Measurements from ENCODE around the gene KHDRBS2.

KHDRBS2 gene

GRCh38 chr6:62167736-62168135 lies 118.3 kb downstream of the KHDRBS2 start:
- H3K14ac ChIP-seq (ENCODE audit: low read length in 2 of 2): no peak overlapping the region
- WGBS: 86% methylated on average over 2 of the region's 4 CpGs
- no peak overlapping the region for H2BK5ac ChIP-seq (ENCODE audit: low read depth, low read length, poor library complexity, severe bottlenecking)
- H3K4me2 ChIP-seq (ENCODE audit: low read length, poor library complexity, severe bottlenecking): no peak overlapping the region
- no peaks in the 10 kb centered on the region for H3K79me1 ChIP-seq (replicated peaks; ENCODE audit: low read length, poor library complexity, severe bottlenecking)
- H2AFZ ChIP-seq (ENCODE audit: low read depth, low read length): no peak overlapping the region
- no peak overlapping the region for H3K4ac ChIP-seq (ENCODE audit: low read depth in 1 of 2, low read length in 2 of 2)
- no peak overlapping the region for H2AK5ac ChIP-seq (ENCODE audit: low read length, severe bottlenecking)
- H3K4me1 ChIP-seq (ENCODE audit: control insufficient read depth, insufficient read depth, low read depth, low read length): no peaks in the 10 kb centered on the region
- DNase-seq: no peak
- peaks cover 4% of the 10 kb centered on the region for H3K9me3 ChIP-seq (ENCODE audit: control insufficient read depth, low read length)
- no peak overlapping the region for H3K27ac ChIP-seq (ENCODE audit: low read length, poor library complexity, severe bottlenecking)
- H2BK120ac ChIP-seq (ENCODE audit: low read depth, low read length): no peak overlapping the region
- H3K23ac ChIP-seq (ENCODE audit: low read length in 2 of 2): no peak overlapping the region
- no peak overlapping the region for H3K9ac ChIP-seq (ENCODE audit: low read length)
- H3K4me3 ChIP-seq (ENCODE audit: insufficient read depth in 1 of 2, low read depth in 1 of 2, low read length in 2 of 2): no peak overlapping the region
- H3K36me3 ChIP-seq (ENCODE audit: control insufficient read depth in 1 of 2, insufficient read depth in 2 of 2, low read depth in 1 of 2, low read length in 2 of 2): no peaks in the 10 kb centered on the region
- no peak overlapping the region for H2BK15ac ChIP-seq (ENCODE audit: low read depth, poor library complexity, severe bottlenecking)
- H3K18ac ChIP-seq (ENCODE audit: low read depth in 1 of 2, low read length in 2 of 2): no peak overlapping the region
- H2BK12ac ChIP-seq (ENCODE audit: low read length in 2 of 2): no peak overlapping the region
- no peaks in the 10 kb centered on the region for H3K27me3 ChIP-seq (ENCODE audit: control insufficient read depth in 1 of 2, insufficient read depth in 1 of 2, low read length in 2 of 2)
- H4K91ac ChIP-seq (ENCODE audit: low read length): no peak overlapping the region
- H4K8ac ChIP-seq (ENCODE audit: low read length): no peak overlapping the region

GRCh38 chr6:62162858-62163257 lies 123.2 kb downstream of the KHDRBS2 start:
- no peak overlapping the region for H3K27ac ChIP-seq (ENCODE audit: low read length, poor library complexity, severe bottlenecking)
- H2BK15ac ChIP-seq (ENCODE audit: low read depth, poor library complexity, severe bottlenecking): no peak overlapping the region
- no peaks in the 10 kb centered on the region for H3K27me3 ChIP-seq (ENCODE audit: control insufficient read depth in 1 of 2, insufficient read depth in 1 of 2, low read length in 2 of 2)
- no peak overlapping the region for H2BK12ac ChIP-seq (ENCODE audit: low read length in 2 of 2)
- DNase-seq: no peak
- H4K8ac ChIP-seq (ENCODE audit: low read length): no peak overlapping the region
- H3K14ac ChIP-seq (ENCODE audit: low read length in 2 of 2): no peak overlapping the region
- no peak overlapping the region for H2AK5ac ChIP-seq (ENCODE audit: low read length, severe bottlenecking)
- no peak overlapping the region for H3K4me3 ChIP-seq (ENCODE audit: insufficient read depth in 1 of 2, low read depth in 1 of 2, low read length in 2 of 2)
- no peak overlapping the region for H4K91ac ChIP-seq (ENCODE audit: low read length)
- H3K4me1 ChIP-seq (ENCODE audit: control insufficient read depth, insufficient read depth, low read depth, low read length): no peaks in the 10 kb centered on the region
- no peak overlapping the region for H3K23ac ChIP-seq (ENCODE audit: low read length in 2 of 2)
- H3K4me2 ChIP-seq (ENCODE audit: low read length, poor library complexity, severe bottlenecking): no peak overlapping the region
- H3K9ac ChIP-seq (ENCODE audit: low read length): no peak overlapping the region
- no peak overlapping the region for H2BK5ac ChIP-seq (ENCODE audit: low read depth, low read length, poor library complexity, severe bottlenecking)
- H3K9me3 ChIP-seq (ENCODE audit: control insufficient read depth, low read length): peaks cover 6% of the 10 kb centered on the region
- no peaks in the 10 kb centered on the region for H3K79me1 ChIP-seq (replicated peaks; ENCODE audit: low read length, poor library complexity, severe bottlenecking)
- H3K36me3 ChIP-seq (ENCODE audit: control insufficient read depth in 1 of 2, insufficient read depth in 2 of 2, low read depth in 1 of 2, low read length in 2 of 2): no peaks in the 10 kb centered on the region
- 93% methylated on average over 4 of the region's 4 CpGs for WGBS
- no peak overlapping the region for H3K18ac ChIP-seq (ENCODE audit: low read depth in 1 of 2, low read length in 2 of 2)
- H2BK120ac ChIP-seq (ENCODE audit: low read depth, low read length): no peak overlapping the region
- H2AFZ ChIP-seq (ENCODE audit: low read depth, low read length): no peak overlapping the region
- no peak overlapping the region for H3K4ac ChIP-seq (ENCODE audit: low read depth in 1 of 2, low read length in 2 of 2)

GRCh38 chr6:62152796-62153195 lies 133.2 kb downstream of the KHDRBS2 start:
- WGBS: 95% methylated on average over 3 of the region's 3 CpGs
- Histone ChIP-seq H2BK12ac (ENCODE audit: low read length in 2 of 2) (no peak overlapping the region), H3K27me3 (ENCODE audit: control insufficient read depth in 1 of 2, insufficient read depth in 1 of 2, low read length in 2 of 2) (no peaks in the 10 kb centered on the region), H3K9me3 (ENCODE audit: control insufficient read depth, low read length) (no peaks in the 10 kb centered on the region), H3K79me1 (replicated peaks; ENCODE audit: low read length, poor library complexity, severe bottlenecking) (no peaks in the 10 kb centered on the region), H3K4me2 (ENCODE audit: low read length, poor library complexity, severe bottlenecking) (no peak overlapping the region), H3K14ac (ENCODE audit: low read length in 2 of 2) (no peak overlapping the region), H3K4me3 (ENCODE audit: insufficient read depth in 1 of 2, low read depth in 1 of 2, low read length in 2 of 2) (no peak overlapping the region), H3K4me1 (ENCODE audit: control insufficient read depth, insufficient read depth, low read depth, low read length) (no peaks in the 10 kb centered on the region), H2BK15ac (ENCODE audit: low read depth, poor library complexity, severe bottlenecking) (no peak overlapping the region), H2AK5ac (ENCODE audit: low read length, severe bottlenecking) (no peak overlapping the region), H3K27ac (ENCODE audit: low read length, poor library complexity, severe bottlenecking) (no peak overlapping the region), H2AFZ (ENCODE audit: low read depth, low read length) (no peak overlapping the region), H3K9ac (ENCODE audit: low read length) (no peak overlapping the region), H2BK5ac (ENCODE audit: low read depth, low read length, poor library complexity, severe bottlenecking) (no peak overlapping the region), H4K91ac (ENCODE audit: low read length) (no peak overlapping the region), H3K18ac (ENCODE audit: low read depth in 1 of 2, low read length in 2 of 2) (no peak overlapping the region), H3K23ac (ENCODE audit: low read length in 2 of 2) (no peak overlapping the region), H3K4ac (ENCODE audit: low read depth in 1 of 2, low read length in 2 of 2) (no peak overlapping the region), H3K36me3 (ENCODE audit: control insufficient read depth in 1 of 2, insufficient read depth in 2 of 2, low read depth in 1 of 2, low read length in 2 of 2) (no peaks in the 10 kb centered on the region), H4K8ac (ENCODE audit: low read length) (no peak overlapping the region), H2BK120ac (ENCODE audit: low read depth, low read length) (no peak overlapping the region)
- no peak for DNase-seq

DNA sequence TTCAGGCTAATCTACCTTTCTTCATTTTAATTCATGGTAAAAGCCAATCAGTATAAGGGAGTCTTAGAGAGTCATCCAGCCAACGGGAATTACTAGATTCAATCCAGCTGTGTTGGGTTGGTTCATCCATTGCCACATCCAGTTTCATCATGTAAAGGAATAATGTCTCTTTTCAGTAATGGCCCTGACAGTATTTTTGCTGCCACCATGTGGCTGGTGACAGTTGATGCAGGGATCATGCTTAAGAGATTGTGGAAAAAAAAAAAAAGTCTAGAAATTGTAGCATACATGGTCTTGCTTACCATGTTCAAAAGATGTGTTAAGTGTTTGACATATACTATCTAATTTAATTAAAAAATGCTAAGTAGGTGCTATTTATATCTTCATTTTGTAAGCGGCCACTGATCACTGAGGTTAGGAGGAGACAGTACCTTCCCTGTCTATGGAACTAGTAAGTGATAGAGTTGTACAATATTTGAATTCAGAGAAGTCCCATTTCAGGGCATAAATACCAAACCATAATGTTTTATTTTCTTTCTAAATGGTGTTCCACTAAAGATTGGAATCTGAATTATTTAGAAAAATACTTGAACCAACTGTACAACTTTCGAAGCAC lies 135.9 kb downstream of the KHDRBS2 start:
- no peak overlapping the region for H4K8ac ChIP-seq (ENCODE audit: low read length)
- H3K23ac ChIP-seq (ENCODE audit: low read length in 2 of 2): no peak overlapping the region
- no peak overlapping the region for H2BK12ac ChIP-seq (ENCODE audit: low read length in 2 of 2)
- H2AK5ac ChIP-seq (ENCODE audit: low read length, severe bottlenecking): no peak overlapping the region
- H3K27ac ChIP-seq (ENCODE audit: low read length, poor library complexity, severe bottlenecking): no peak overlapping the region
- no peaks in the 10 kb centered on the region for H3K9me3 ChIP-seq (ENCODE audit: control insufficient read depth, low read length)
- no peaks in the 10 kb centered on the region for H3K27me3 ChIP-seq (ENCODE audit: control insufficient read depth in 1 of 2, insufficient read depth in 1 of 2, low read length in 2 of 2)
- H2BK15ac ChIP-seq (ENCODE audit: low read depth, poor library complexity, severe bottlenecking): no peak overlapping the region
- H4K91ac ChIP-seq (ENCODE audit: low read length): no peak overlapping the region
- no peak overlapping the region for H3K4me2 ChIP-seq (ENCODE audit: low read length, poor library complexity, severe bottlenecking)
- no peak overlapping the region for H2BK120ac ChIP-seq (ENCODE audit: low read depth, low read length)
- no peak overlapping the region for H3K14ac ChIP-seq (ENCODE audit: low read length in 2 of 2)
- no peaks in the 10 kb centered on the region for H3K79me1 ChIP-seq (replicated peaks; ENCODE audit: low read length, poor library complexity, severe bottlenecking)
- no peak overlapping the region for H2BK5ac ChIP-seq (ENCODE audit: low read depth, low read length, poor library complexity, severe bottlenecking)
- no CpG with 5 or more reads among the region's 3 CpGs for WGBS
- H3K9ac ChIP-seq (ENCODE audit: low read length): no peak overlapping the region
- no peak overlapping the region for H2AFZ ChIP-seq (ENCODE audit: low read depth, low read length)
- no peak overlapping the region for H3K4ac ChIP-seq (ENCODE audit: low read depth in 1 of 2, low read length in 2 of 2)
- no peaks in the 10 kb centered on the region for H3K36me3 ChIP-seq (ENCODE audit: control insufficient read depth in 1 of 2, insufficient read depth in 2 of 2, low read depth in 1 of 2, low read length in 2 of 2)
- H3K4me1 ChIP-seq (ENCODE audit: control insufficient read depth, insufficient read depth, low read depth, low read length): no peaks in the 10 kb centered on the region
- H3K18ac ChIP-seq (ENCODE audit: low read depth in 1 of 2, low read length in 2 of 2): no peak overlapping the region
- no peak overlapping the region for H3K4me3 ChIP-seq (ENCODE audit: insufficient read depth in 1 of 2, low read depth in 1 of 2, low read length in 2 of 2)
- peak; percentile 79 for DNase-seq

Data from mesenchymal stem cell (in vitro differentiated cells and primary cell).